HEK293T (cell line): Measurements from ENCODE around the gene KATNA1.

Experiments used
- CTCF ChIA-PET: fragments of 350-600 bp; formaldehyde crosslinking; extraction: SDS; loops from one replicate; lab custom pipeline; 2021; ENCODE audit warnings: antibody characterized with exemption, inconsistent platforms; lab: Yijun Ruan, JAX
- POLR2A ChIA-PET: fragments of 350-600 bp; formaldehyde crosslinking; extraction: SDS; loops from one replicate; lab custom pipeline; 2020; ENCODE audit warnings: antibody characterized with exemption, inconsistent platforms; lab: Yijun Ruan, JAX
- DNase-seq: peaks from one replicate; pipeline ENCODE4 v3.0.0; 2012; ENCODE audit warnings: mixed read lengths; ENCODE audit errors: extremely low spot score
- ARNT ChIP-seq: fragments of 450-650 bp; IDR thresholded peaks from 2 replicates; pipeline ENCODE4 v1.6.1; 2017; ENCODE audit warnings: mild to moderate bottlenecking
- BHLHE40 ChIP-seq: fragments of 450-650 bp; IDR thresholded peaks from 2 replicates; pipeline ENCODE4 v1.6.1; 2016; ENCODE audit warnings: mild to moderate bottlenecking, moderate library complexity, borderline replicate concordance
- CTBP1 ChIP-seq: fragments of 450-650 bp; IDR thresholded peaks from 2 replicates; pipeline ENCODE4 v1.6.1; 2016; ENCODE audit warnings: borderline replicate concordance
- ELF4 ChIP-seq: fragments of 450-650 bp; IDR thresholded peaks from 2 replicates; pipeline ENCODE4 v1.6.1; 2017; ENCODE audit warnings: antibody characterized with exemption
- FOXA1 ChIP-seq: fragments of 450-650 bp; IDR thresholded peaks from 2 replicates; pipeline ENCODE4 v1.6.1; 2016; ENCODE audit warnings: mild to moderate bottlenecking
- FOXK2 ChIP-seq: fragments of 450-650 bp; IDR thresholded peaks from 2 replicates; pipeline ENCODE4 v1.6.1; 2016; ENCODE audit warnings: mild to moderate bottlenecking
- FOXM1 ChIP-seq: fragments of 450-650 bp; IDR thresholded peaks from 2 replicates; pipeline ENCODE4 v1.6.1; 2017; ENCODE audit warnings: mild to moderate bottlenecking, borderline replicate concordance
- HDGF ChIP-seq: fragments of 450-650 bp; IDR thresholded peaks from 2 replicates; pipeline ENCODE4 v1.6.1; 2017; ENCODE audit warnings: antibody characterized with exemption, borderline replicate concordance
- L3MBTL2 ChIP-seq: fragments of 450-650 bp; conservative IDR thresholded peaks from 2 replicates; pipeline ENCODE4 v1.6.1; 2016; ENCODE audit warnings: mild to moderate bottlenecking
- LEF1 ChIP-seq: fragments of 450-650 bp; IDR thresholded peaks from 2 replicates; pipeline ENCODE4 v1.6.1; 2017; ENCODE audit warnings: mild to moderate bottlenecking, borderline replicate concordance
- NFRKB ChIP-seq: fragments of 450-650 bp; IDR thresholded peaks from 2 replicates; pipeline ENCODE4 v1.6.1; 2016; ENCODE audit warnings: mild to moderate bottlenecking, moderate library complexity
- PKNOX1 ChIP-seq: fragments of 450-650 bp; IDR thresholded peaks from 2 replicates; pipeline ENCODE4 v1.6.1; 2016
- SP1 ChIP-seq: fragments of 450-650 bp; IDR thresholded peaks from 2 replicates; pipeline ENCODE4 v1.6.1; 2017
- SUZ12 ChIP-seq: fragments of 450-650 bp; IDR thresholded peaks from 2 replicates; pipeline ENCODE4 v1.6.1; 2016; ENCODE audit warnings: mild to moderate bottlenecking
- TARDBP ChIP-seq: fragments of 450-650 bp; IDR thresholded peaks from 2 replicates; pipeline ENCODE4 v1.6.1; 2016
- ZNF384 ChIP-seq: fragments of 450-650 bp; IDR thresholded peaks from 2 replicates; pipeline ENCODE4 v1.6.1; 2016

Gene KATNA1

GRCh38 chr6:149566410-149567193 is 81.9 kb downstream of the KATNA1 start:
- DNase-seq = peak; percentile 47
- POLR2A ChIA-PET = interaction anchor here (0.6 to 1.8 kb wide), 9 partner anchors 9 to 151 kb away, joined by 3 to 16 read pairs (median 3); partner anchors contain the start of genes LATS1 and PPIL4
- TF ChIP-seq PKNOX1 (no peak), L3MBTL2 (peak; percentile 75)
- CTCF ChIA-PET = no interaction called here

- no peak for TF ChIP-seq ELF4
- TF ChIP-seq ZNF384 = no peak
- no peak for TF ChIP-seq HDGF
- TF ChIP-seq PKNOX1 = no peak
- peak; percentile 65; the same call in 1 of the 2 replicates for TF ChIP-seq L3MBTL2
- TF ChIP-seq BHLHE40 = no peak
- no peak for TF ChIP-seq NFRKB
- POLR2A ChIA-PET = interaction anchor here (0.6 to 1.8 kb wide), 10 partner anchors 10 to 184 kb away, joined by 3 to 16 read pairs (median 3); partner anchors contain the start of genes LATS1 and PPIL4
- CTCF ChIA-PET = interaction anchor here (0.6 kb wide), 2 partner anchors 10 to 64 kb away, joined by 3 read pairs; no protein-coding TSS in a partner anchor
- peak; percentile 99 for DNase-seq
These were observed 82.7 kb downstream of the KATNA1 start, which contains the start of gene GINM1 for GRCh38 chr6:149565527-149566409. GINM1 (plus strand) TSS chr6:149566375; CDS start chr6:149566415, 40 bp downstream.

- TF ChIP-seq PKNOX1 (peak; percentile 66), ZNF384 (no peak)
- ChIA-PET POLR2A (interaction anchor here (1.4 to 1.9 kb wide), 2 partner anchors 18 to 154 kb away, joined by 5 to 8 read pairs; partner anchors contain the start of genes LATS1 and PPIL4), CTCF (interaction anchor here (1.2 kb wide), 1 partner anchor 16 kb away, joined by 5 read pairs; no protein-coding TSS in a partner anchor)
- no peak for DNase-seq
These were observed 84.6 kb downstream of the KATNA1 start for GRCh38 chr6:149563928-149564325.

GRCh38 chr6:149563203-149563927 is 85.1 kb downstream of the KATNA1 start:
- ChIA-PET CTCF (interaction anchor here (1.2 kb wide), 1 partner anchor 16 kb away, joined by 5 read pairs; no protein-coding TSS in a partner anchor), POLR2A (interaction anchor here (1.4 to 1.9 kb wide), 2 partner anchors 18 to 154 kb away, joined by 5 to 8 read pairs; partner anchors contain the start of genes LATS1 and PPIL4)
- no peak for DNase-seq
- TF ChIP-seq ELF4 = no peak
- TF ChIP-seq FOXM1 = no peak
- no peak for TF ChIP-seq BHLHE40
- TF ChIP-seq SUZ12 = no peak
- no peak for TF ChIP-seq TARDBP
- no peak for TF ChIP-seq CTBP1
- TF ChIP-seq PKNOX1 = no peak
- no peak for TF ChIP-seq LEF1
- TF ChIP-seq ZNF384 = no peak
- no peak for TF ChIP-seq FOXK2
- no peak for TF ChIP-seq L3MBTL2
- TF ChIP-seq HDGF = no peak
- no peak for TF ChIP-seq ARNT
- no peak for TF ChIP-seq FOXA1
- TF ChIP-seq SP1 = no peak
- TF ChIP-seq NFRKB = no peak

GRCh38 chr6:149560736-149561135 is 87.8 kb downstream of the KATNA1 start:
- DNase-seq = peak; percentile 65
- ChIA-PET POLR2A (no interaction called here), CTCF (interaction anchor here (0.6 to 1.1 kb wide), 3 partner anchors 9 to 33 kb away, joined by 3 to 5 read pairs (median 3); no protein-coding TSS in a partner anchor)
- no peak for TF ChIP-seq ZNF384
- no peak for TF ChIP-seq SUZ12
- no peak for TF ChIP-seq BHLHE40
- no peak for TF ChIP-seq HDGF
- TF ChIP-seq FOXM1 = no peak
- no peak for TF ChIP-seq LEF1
- no peak for TF ChIP-seq CTBP1
- no peak for TF ChIP-seq L3MBTL2
- no peak for TF ChIP-seq FOXA1
- TF ChIP-seq PKNOX1 = no peak
- TF ChIP-seq TARDBP = no peak
- TF ChIP-seq SP1 = no peak
- TF ChIP-seq ELF4 = no peak
- TF ChIP-seq FOXK2 = no peak
- TF ChIP-seq ARNT = no peak
- TF ChIP-seq NFRKB = no peak
